PC-9 (cell line): Measurements from ENCODE around the gene CDK2.

Source experiments
- CTCF ChIP-seq: fragments of 200-600 bp; sonication (generic); conservative IDR thresholded peaks from 2 replicates; pipeline ENCODE4 v1.6.1; 2017; ENCODE audit warnings: mixed run types, antibody characterized with exemption, mild to moderate bottlenecking, moderate library complexity
- EZH2 ChIP-seq: fragments of 200-600 bp; sonication (generic); IDR thresholded peaks from 2 replicates; pipeline ENCODE4 v1.8.0; 2017; ENCODE audit warnings: antibody characterized with exemption, low read depth

- no peak for TF ChIP-seq CTCF
- no peak for TF ChIP-seq EZH2
These were observed 50.6 kb downstream of the CDK2 start for GRCh38 chr12:56017181-56017580.
